Mesodermal cell (in vitro differentiated cells): ENCODE data around the gene MAPK10.

Experiments
- H3K27ac ChIP-seq: 2 replicates; pipeline ENCODE4 v1.7.0; 2013; ENCODE audit warnings: mild to moderate bottlenecking, low read depth, low read length, moderate library complexity; ENCODE audit not compliant: severe bottlenecking
- H3K36me3 ChIP-seq: 2 replicates; pipeline ENCODE4 v1.7.1; 2013; ENCODE audit warnings: mild to moderate bottlenecking, low read length, moderate library complexity; ENCODE audit not compliant: control insufficient read depth, insufficient read depth
- H3K4me1 ChIP-seq: one replicate; pipeline ENCODE4 v1.7.1; 2013; ENCODE audit warnings: mild to moderate bottlenecking, low read length; ENCODE audit not compliant: insufficient read depth, control insufficient read depth, poor library complexity, severe bottlenecking
- H3K4me3 ChIP-seq: 2 replicates; pipeline ENCODE4 v1.7.0; 2013; ENCODE audit warnings: low read length, control low read depth, mild to moderate bottlenecking; ENCODE audit not compliant: insufficient read depth, poor library complexity, severe bottlenecking; ENCODE audit errors: extremely low read depth
- H3K9me3 ChIP-seq: 2 replicates; pipeline ENCODE4 v1.7.1; 2013; ENCODE audit warnings: mild to moderate bottlenecking, low read length, moderate library complexity; ENCODE audit not compliant: control insufficient read depth
- WGBS, 2 experiments: methylation state at CpG; one replicate each; pipeline ENCODE4 v1.1.5; 2013; ENCODE audit warnings: missing lambda C conversion rate in 2 of 2; ENCODE audit not compliant: insufficient coverage in 2 of 2; 5-methylcytosine and 5-hydroxymethylcytosine counted together

MAPK10 gene

DNA sequence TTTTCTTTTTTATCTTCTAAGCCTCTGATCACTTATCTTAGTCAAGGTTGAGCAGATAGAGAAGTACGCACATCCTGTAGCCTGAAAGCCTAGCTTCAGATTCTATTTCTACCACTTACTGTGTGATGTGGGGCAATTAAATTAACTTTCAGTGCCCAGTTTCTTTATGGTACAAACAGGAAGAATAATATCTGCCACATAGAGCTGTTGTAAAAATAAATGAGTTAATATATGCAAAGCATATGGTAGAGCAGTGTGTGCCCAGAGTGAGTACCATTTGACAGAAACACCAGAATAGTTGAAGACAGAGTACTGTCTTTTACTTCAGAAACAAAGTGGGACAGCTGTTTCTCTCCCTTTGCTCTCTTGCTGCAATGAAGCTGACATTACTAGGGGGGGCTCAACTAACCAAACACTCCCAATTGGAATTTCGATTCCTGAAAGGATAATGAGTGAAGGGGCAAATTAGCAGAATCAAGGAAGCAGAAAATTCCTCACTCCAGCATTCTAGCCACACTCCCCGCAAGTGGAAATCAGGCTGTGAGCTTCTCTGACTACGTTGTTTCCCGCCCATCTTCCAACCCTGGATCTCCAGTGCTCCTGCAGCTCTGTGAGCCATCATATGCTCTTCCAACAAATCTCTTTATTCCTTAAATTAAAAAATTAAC lies 80.4 kb downstream of the MAPK10 start:
- Histone ChIP-seq H3K27ac (peak overlapping the region; percentile 11), H3K36me3 (no peaks in the 10 kb centered on the region), H3K9me3 (no peaks in the 10 kb centered on the region), H3K4me3 (no peak overlapping the region), H3K4me1 (no peaks in the 10 kb centered on the region)
- WGBS, 2 experiments, result 63% methylated on average over 3 of the region's 5 CpGs; no CpG with 5 or more reads in 1 of the 2 experiments

- Histone ChIP-seq H3K4me3 (no peak overlapping the region), H3K9me3 (no peaks in the 10 kb centered on the region), H3K4me1 (no peaks in the 10 kb centered on the region), H3K36me3 (no peaks in the 10 kb centered on the region), H3K27ac (no peak overlapping the region)
- WGBS, 2 experiments, result 89 to 100% methylated on average over 1 of the region's 2 CpGs
Measured at GRCh38 chr4:86278126-86278525, 81.7 kb downstream of the MAPK10 start.

- H3K27ac ChIP-seq, result no peak overlapping the region
- H3K4me1 ChIP-seq, result no peaks in the 10 kb centered on the region
- no peaks in the 10 kb centered on the region for H3K36me3 ChIP-seq
- no peak overlapping the region for H3K4me3 ChIP-seq
- H3K9me3 ChIP-seq, result peaks cover 4% of the 10 kb centered on the region
Measured at GRCh38 chr4:86274642-86275041, 85.2 kb downstream of the MAPK10 start.

DNA sequence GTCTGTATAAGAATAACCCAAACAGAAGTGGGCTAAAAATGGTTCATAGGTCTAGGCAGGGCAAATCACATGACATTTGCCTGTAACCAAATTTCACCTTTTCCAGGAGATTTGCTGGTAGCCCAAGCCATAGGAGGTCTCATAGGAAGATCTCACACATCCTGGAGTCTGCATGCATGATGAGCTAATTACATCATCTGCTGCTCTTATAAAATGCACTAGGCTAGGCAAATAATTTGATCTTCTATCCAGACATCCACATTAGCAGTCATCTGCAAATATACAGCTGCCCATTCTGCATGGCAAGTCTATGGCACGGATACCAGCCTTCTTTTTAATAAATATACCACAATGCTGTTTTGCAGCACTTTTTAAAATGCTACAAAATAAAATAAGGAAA lies 87.2 kb downstream of the MAPK10 start:
- 100% methylated on average over 1 of the region's 1 CpG; no CpG with 5 or more reads in 1 of the 2 experiments for WGBS, 2 experiments
- Histone ChIP-seq H3K9me3 (peaks cover 4% of the 10 kb centered on the region), H3K4me3 (no peak overlapping the region), H3K4me1 (no peaks in the 10 kb centered on the region), H3K27ac (no peak overlapping the region), H3K36me3 (no peaks in the 10 kb centered on the region)

GRCh38 chr4:86271057-86271456 lies 88.8 kb downstream of the MAPK10 start:
- H3K4me3 ChIP-seq, result no peak overlapping the region
- H3K36me3 ChIP-seq, result no peaks in the 10 kb centered on the region
- H3K9me3 ChIP-seq, result peaks cover 4% of the 10 kb centered on the region
- H3K27ac ChIP-seq, result no peak overlapping the region
- H3K4me1 ChIP-seq, result no peaks in the 10 kb centered on the region
- WGBS, 2 experiments, result no CpG with 5 or more reads among the region's 1 CpG

DNA sequence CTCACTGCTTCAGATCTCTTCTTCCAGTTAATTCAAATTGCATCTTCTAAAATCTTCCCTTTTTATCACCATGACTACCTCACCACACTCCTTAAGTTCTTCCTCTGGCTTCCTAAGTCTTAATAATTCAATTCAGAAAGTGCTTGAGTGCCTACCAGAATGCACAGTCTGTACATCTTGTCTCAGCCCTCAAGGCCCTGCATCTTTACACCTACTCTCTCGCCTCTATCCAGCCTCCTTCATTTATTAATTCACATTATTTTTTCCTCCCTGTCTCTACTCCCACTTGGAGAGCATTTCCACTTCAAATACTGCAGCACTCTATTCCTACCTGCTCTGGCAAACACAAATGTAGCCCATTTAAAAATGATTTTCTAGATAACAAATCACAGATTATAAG lies 90.5 kb downstream of the MAPK10 start:
- 80 to 90% methylated on average over 1 of the region's 1 CpG for WGBS, 2 experiments
- no peak overlapping the region for H3K4me3 ChIP-seq
- no peaks in the 10 kb centered on the region for H3K36me3 ChIP-seq
- peaks cover 4% of the 10 kb centered on the region for H3K9me3 ChIP-seq
- H3K27ac ChIP-seq, result no peak overlapping the region
- H3K4me1 ChIP-seq, result no peaks in the 10 kb centered on the region

GRCh38 chr4:86264241-86264640 lies 95.6 kb downstream of the MAPK10 start:
- no peaks in the 10 kb centered on the region for H3K36me3 ChIP-seq
- no peaks in the 10 kb centered on the region for H3K4me1 ChIP-seq
- no peak overlapping the region for H3K4me3 ChIP-seq
- no peaks in the 10 kb centered on the region for H3K9me3 ChIP-seq
- H3K27ac ChIP-seq, result no peak overlapping the region

DNA sequence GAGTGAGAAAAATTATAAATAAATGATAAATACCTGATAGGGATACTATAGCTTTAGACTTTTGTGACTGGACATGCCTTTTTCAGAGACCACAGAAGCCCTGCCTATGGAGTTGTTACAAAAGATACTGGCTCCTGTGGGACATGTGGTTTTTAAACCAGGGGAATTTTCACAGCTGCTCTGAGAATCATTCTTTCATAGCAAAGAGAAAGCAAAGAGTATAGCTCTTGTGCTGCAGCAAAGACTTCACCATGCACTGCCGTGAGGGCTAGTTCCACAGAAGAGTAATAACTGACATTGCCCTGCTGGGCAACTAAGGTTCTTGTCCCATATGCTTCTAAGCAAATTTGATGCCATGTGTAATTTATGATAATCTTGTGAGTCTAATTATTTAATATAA lies 98.2 kb downstream of the MAPK10 start:
- Histone ChIP-seq H3K36me3 (no peaks in the 10 kb centered on the region), H3K4me3 (no peak overlapping the region), H3K27ac (no peak overlapping the region), H3K9me3 (no peaks in the 10 kb centered on the region), H3K4me1 (no peaks in the 10 kb centered on the region)
- 100% methylated on average over 1 of the region's 1 CpG for WGBS, 2 experiments

DNA sequence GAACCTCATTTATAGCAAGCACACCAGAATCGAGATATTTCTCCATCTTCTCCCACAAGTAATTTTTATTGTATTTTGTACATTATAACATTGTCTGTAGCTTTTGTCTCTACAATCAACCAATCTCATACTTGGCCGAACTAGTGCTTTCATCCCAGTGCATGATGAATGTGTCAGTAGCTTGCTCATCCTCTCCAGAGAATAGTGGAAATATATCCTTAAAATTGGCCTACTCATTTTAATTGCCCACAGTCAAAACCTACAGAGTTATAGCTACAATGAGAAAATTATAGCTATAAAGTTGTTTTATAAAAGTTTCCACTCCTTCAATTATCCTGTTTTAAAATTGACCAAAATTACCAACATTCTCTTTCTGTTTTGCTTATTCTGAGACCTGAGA lies 103.8 kb downstream of the MAPK10 start:
- Histone ChIP-seq H3K9me3 (no peaks in the 10 kb centered on the region), H3K27ac (no peak overlapping the region), H3K4me3 (no peak overlapping the region), H3K4me1 (peaks cover 3% of the 10 kb centered on the region), H3K36me3 (no peaks in the 10 kb centered on the region)
- WGBS, 2 experiments, result no CpG with 5 or more reads among the region's 2 CpGs

- H3K36me3 ChIP-seq, result no peaks in the 10 kb centered on the region
- 63 to 100% methylated on average over 1 of the region's 1 CpG for WGBS, 2 experiments
- no peak overlapping the region for H3K4me3 ChIP-seq
- no peak overlapping the region for H3K27ac ChIP-seq
- H3K9me3 ChIP-seq, result no peaks in the 10 kb centered on the region
- peaks cover 3% of the 10 kb centered on the region for H3K4me1 ChIP-seq
Measured at GRCh38 chr4:86250619-86251018, 109.2 kb downstream of the MAPK10 start.

DNA sequence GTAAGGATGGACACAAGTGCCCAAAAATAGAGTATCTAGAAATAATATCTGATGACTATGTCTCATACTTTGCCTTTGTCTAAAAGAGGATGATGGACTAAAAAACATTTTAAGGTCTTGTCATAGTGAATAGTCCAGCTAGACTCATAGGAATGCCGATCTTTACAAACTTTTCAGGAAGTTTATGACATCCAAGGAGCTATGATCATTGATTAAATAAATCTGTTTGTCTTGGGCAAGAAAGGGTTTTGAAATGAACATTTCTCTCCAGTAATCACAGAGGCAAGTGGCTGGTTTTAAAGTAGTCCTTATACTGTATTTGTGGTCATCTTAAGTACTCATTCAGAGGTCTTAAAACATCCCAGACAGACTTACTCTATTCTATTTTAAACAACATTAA lies 109.8 kb downstream of the MAPK10 start:
- Histone ChIP-seq H3K4me3 (no peak overlapping the region), H3K36me3 (no peaks in the 10 kb centered on the region), H3K4me1 (no peaks in the 10 kb centered on the region), H3K9me3 (no peaks in the 10 kb centered on the region), H3K27ac (no peak overlapping the region)
- WGBS, 2 experiments, result 86 to 100% methylated on average over 1 of the region's 1 CpG
